ENCODE measurements around the gene CADPS2. TPM values are rescaled to one million over a fixed set of nuclear protein-coding genes. Genes with fewer than 3 reads are reported as not detected.

The CADPS2 gene
- total RNA-seq, 1 donor from 2014 or later = 19.1 TPM

DNA sequence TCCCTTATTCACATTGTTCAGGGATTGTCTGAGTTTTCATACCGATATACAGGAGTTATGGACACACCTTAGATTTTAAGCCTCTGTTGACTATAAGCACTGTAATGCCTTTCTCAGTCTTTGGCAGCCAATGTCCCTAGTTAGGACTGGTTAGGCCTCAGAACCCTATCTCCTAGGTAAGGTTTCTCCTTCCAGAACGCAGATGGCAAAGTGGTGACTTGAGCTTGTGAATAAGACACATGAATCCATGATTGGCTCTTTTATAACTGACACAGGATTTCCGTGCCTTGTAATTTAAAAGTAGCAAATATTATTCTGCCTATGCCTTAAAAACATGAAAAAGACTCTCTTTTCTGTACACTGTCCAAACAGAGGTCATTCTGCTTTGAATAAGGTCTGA is 171.1 kb downstream of the CADPS2 start:
- DNase-seq (ENCODE audit: low spot score) = no peak
- Mint-ChIP-seq H3K4me3 (no peak overlapping the region), H3K27me3 (ENCODE audit: insufficient read depth, low read depth) (no peaks in the 10 kb centered on the region), H3K36me3 (no peaks in the 10 kb centered on the region), H3K4me1 (peaks cover 15% of the 10 kb centered on the region), H3K9me3 (no peaks in the 10 kb centered on the region), H3K27ac (no peak overlapping the region)
- TF ChIP-seq EZH2 (IDR thresholded peaks at IDR 0.05) (no peak), EZH2phosphoT487 (IDR thresholded peaks at IDR 0.05) (no peak), CTCF (IDR thresholded peaks at IDR 0.05) (no peak)
- Histone ChIP-seq H3K9me3 (ENCODE audit: low read depth) (no peaks in the 10 kb centered on the region), H3K4me3 (no peak overlapping the region), H3K9ac (no peak overlapping the region), H3K36me3 (no peaks in the 10 kb centered on the region), H3K27ac (peak overlapping the region; percentile 38), H2AFZ (replicated peaks) (no peak overlapping the region), H3K4me2 (no peak overlapping the region), H4K20me1 (ENCODE audit: low read depth) (no peaks in the 10 kb centered on the region), H3K27me3 (no peaks in the 10 kb centered on the region), H3K79me2 (ENCODE audit: low read depth) (no peaks in the 10 kb centered on the region), H3K4me1 (peaks cover 18% of the 10 kb centered on the region), H3F3A (ENCODE audit: low read depth) (no peaks in the 10 kb centered on the region)

DNA sequence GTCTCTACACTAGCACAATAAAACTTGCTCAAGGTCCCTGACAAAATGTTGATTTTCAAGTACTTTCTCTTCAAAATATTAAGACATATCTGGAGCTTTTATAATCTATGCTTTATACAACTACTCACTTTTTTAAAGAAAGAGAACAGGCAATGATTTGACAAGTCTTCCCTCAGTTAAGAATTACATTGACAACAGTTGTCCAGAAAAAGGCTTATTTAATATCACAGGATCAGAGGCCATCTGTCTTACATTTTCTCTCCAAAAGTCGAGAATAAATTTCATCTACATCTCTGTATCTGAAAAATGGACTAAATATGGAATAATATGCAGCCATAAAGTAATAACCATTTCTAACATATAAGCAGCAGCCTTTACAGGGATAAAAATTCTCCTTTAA is 175.3 kb downstream of the CADPS2 start:
- Histone ChIP-seq H3K36me3 (no peaks in the 10 kb centered on the region), H3K27me3 (no peaks in the 10 kb centered on the region), H3K4me3 (no peak overlapping the region), H3K9me3 (ENCODE audit: low read depth) (no peaks in the 10 kb centered on the region), H4K20me1 (ENCODE audit: low read depth) (no peaks in the 10 kb centered on the region), H3F3A (ENCODE audit: low read depth) (peaks cover 5% of the 10 kb centered on the region), H3K79me2 (ENCODE audit: low read depth) (no peaks in the 10 kb centered on the region), H2AFZ (replicated peaks) (no peak overlapping the region), H3K4me2 (no peak overlapping the region), H3K27ac (no peak overlapping the region), H3K9ac (no peak overlapping the region), H3K4me1 (peaks cover 14% of the 10 kb centered on the region)
- TF ChIP-seq EZH2phosphoT487 (IDR thresholded peaks at IDR 0.05) (no peak), CTCF (IDR thresholded peaks at IDR 0.05) (no peak), EZH2 (IDR thresholded peaks at IDR 0.05) (no peak)
- no peak for DNase-seq (ENCODE audit: low spot score)
- Mint-ChIP-seq H3K27ac (no peak overlapping the region), H3K36me3 (no peaks in the 10 kb centered on the region), H3K4me3 (no peak overlapping the region), H3K4me1 (peaks cover 15% of the 10 kb centered on the region), H3K9me3 (no peaks in the 10 kb centered on the region), H3K27me3 (ENCODE audit: insufficient read depth, low read depth) (no peaks in the 10 kb centered on the region)

- TF ChIP-seq EZH2phosphoT487 (IDR thresholded peaks at IDR 0.05) = no peak
- no peak for TF ChIP-seq EZH2 (IDR thresholded peaks at IDR 0.05)
- TF ChIP-seq CTCF (IDR thresholded peaks at IDR 0.05) = no peak
- peaks cover 7% of the 10 kb centered on the region for H3F3A ChIP-seq (ENCODE audit: low read depth)
- no peak for DNase-seq (ENCODE audit: low spot score)
- no peaks in the 10 kb centered on the region for H3K9me3 Mint-ChIP-seq
- no peak overlapping the region for H3K27ac ChIP-seq
- no peaks in the 10 kb centered on the region for H4K20me1 ChIP-seq (ENCODE audit: low read depth)
- H2AFZ ChIP-seq (replicated peaks) = no peak overlapping the region
- H3K27ac Mint-ChIP-seq = no peak overlapping the region
- H3K27me3 Mint-ChIP-seq (ENCODE audit: insufficient read depth, low read depth) = no peaks in the 10 kb centered on the region
- no peaks in the 10 kb centered on the region for H3K36me3 ChIP-seq
- H3K36me3 Mint-ChIP-seq = no peaks in the 10 kb centered on the region
- peaks cover 7% of the 10 kb centered on the region for H3K4me1 ChIP-seq
- H3K79me2 ChIP-seq (ENCODE audit: low read depth) = no peaks in the 10 kb centered on the region
- H3K4me2 ChIP-seq = no peak overlapping the region
- H3K9ac ChIP-seq = no peak overlapping the region
- no peak overlapping the region for H3K4me3 ChIP-seq
- no peaks in the 10 kb centered on the region for H3K9me3 ChIP-seq (ENCODE audit: low read depth)
- H3K27me3 ChIP-seq = no peaks in the 10 kb centered on the region
- H3K4me1 Mint-ChIP-seq = peaks cover 9% of the 10 kb centered on the region
- no peak overlapping the region for H3K4me3 Mint-ChIP-seq
Measured at GRCh38 chr7:122709930-122710646, 176.2 kb downstream of the CADPS2 start.

Data from neural progenitor cell (in vitro differentiated cells).